ENCODE data around the gene ARHGAP26. TPM values are rescaled to one million over a fixed set of nuclear protein-coding genes. Genes with fewer than 3 reads are reported as not detected.

The ARHGAP26 gene
- total RNA-seq, 1 donor from 2014 or later, result 8.6 TPM

DNA sequence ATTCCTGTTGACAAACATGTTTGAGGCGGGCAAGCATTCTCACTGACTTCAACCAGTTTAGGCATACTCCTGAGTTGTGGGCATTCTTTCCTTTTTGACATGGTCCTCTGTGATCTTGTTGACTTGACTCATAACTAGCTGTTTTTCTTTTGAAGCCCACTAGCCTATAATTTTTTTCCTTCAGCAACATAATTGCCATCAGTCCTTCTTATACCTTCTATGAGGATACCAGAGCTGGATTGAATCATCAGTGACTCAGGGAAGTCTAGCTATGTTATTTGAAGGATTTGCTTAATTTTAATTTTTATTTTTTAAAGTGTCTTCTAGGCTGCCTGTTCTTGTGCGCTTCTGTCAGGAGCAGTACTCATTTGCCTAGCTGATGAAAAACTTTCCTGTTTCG lies 373.8 kb downstream of the ARHGAP26 start:
- Histone ChIP-seq H3K27me3 (ENCODE audit: control insufficient read depth, insufficient read depth, low read length) (no peaks in the 10 kb centered on the region), H3K36me3 (ENCODE audit: control insufficient read depth, insufficient read depth, low read length) (no peaks in the 10 kb centered on the region), H3K4me3 (ENCODE audit: low read depth, low read length) (no peak overlapping the region)
- TF ChIP-seq, protein P1, sequence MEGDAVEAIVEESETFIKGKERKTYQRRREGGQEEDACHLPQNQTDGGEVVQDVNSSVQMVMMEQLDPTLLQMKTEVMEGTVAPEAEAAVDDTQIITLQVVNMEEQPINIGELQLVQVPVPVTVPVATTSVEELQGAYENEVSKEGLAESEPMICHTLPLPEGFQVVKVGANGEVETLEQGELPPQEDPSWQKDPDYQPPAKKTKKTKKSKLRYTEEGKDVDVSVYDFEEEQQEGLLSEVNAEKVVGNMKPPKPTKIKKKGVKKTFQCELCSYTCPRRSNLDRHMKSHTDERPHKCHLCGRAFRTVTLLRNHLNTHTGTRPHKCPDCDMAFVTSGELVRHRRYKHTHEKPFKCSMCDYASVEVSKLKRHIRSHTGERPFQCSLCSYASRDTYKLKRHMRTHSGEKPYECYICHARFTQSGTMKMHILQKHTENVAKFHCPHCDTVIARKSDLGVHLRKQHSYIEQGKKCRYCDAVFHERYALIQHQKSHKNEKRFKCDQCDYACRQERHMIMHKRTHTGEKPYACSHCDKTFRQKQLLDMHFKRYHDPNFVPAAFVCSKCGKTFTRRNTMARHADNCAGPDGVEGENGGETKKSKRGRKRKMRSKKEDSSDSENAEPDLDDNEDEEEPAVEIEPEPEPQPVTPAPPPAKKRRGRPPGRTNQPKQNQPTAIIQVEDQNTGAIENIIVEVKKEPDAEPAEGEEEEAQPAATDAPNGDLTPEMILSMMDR (IDR thresholded peaks at IDR 0.05; ENCODE audit: insufficient read depth, low read length, poor library complexity, severe bottlenecking), result no peak
- no peak for DNase-seq (ENCODE audit: low read depth)

- no peak overlapping the region for H3K4me3 ChIP-seq (ENCODE audit: low read depth, low read length)
- TF ChIP-seq, protein P1 (IDR thresholded peaks at IDR 0.05; ENCODE audit: insufficient read depth, low read length, poor library complexity, severe bottlenecking), result no peak
- H3K36me3 ChIP-seq (ENCODE audit: control insufficient read depth, insufficient read depth, low read length), result no peaks in the 10 kb centered on the region
- no peak for DNase-seq (ENCODE audit: low read depth)
- H3K27me3 ChIP-seq (ENCODE audit: control insufficient read depth, insufficient read depth, low read length), result no peaks in the 10 kb centered on the region
Measured at GRCh38 chr5:143145243-143146160, 375.3 kb downstream of the ARHGAP26 start.

DNA sequence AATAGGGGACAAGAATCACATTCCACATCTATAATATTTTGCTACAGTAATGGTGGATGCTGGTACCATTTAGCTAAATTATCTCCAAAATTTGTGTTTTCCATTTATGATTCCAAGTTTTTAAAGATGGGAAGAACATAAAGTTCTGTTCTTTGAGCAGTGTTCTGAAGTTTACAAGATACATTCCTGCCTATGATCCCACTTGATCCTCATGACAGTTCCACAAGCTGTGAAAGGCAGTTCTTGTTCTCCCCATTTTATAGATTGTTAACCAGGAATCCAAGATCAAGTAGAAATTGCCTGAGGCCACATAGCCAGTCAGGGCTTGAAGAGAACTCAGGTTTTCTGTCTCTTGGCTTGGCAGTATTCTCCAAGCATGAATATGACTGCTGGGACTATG lies 376.0 kb downstream of the ARHGAP26 start:
- DNase-seq (ENCODE audit: low read depth), result no peak
- Histone ChIP-seq H3K27me3 (ENCODE audit: control insufficient read depth, insufficient read depth, low read length) (no peaks in the 10 kb centered on the region), H3K4me3 (ENCODE audit: low read depth, low read length) (no peak overlapping the region), H3K36me3 (ENCODE audit: control insufficient read depth, insufficient read depth, low read length) (no peaks in the 10 kb centered on the region)
- TF ChIP-seq, protein P1 (IDR thresholded peaks at IDR 0.05; ENCODE audit: insufficient read depth, low read length, poor library complexity, severe bottlenecking), result no peak

DNA sequence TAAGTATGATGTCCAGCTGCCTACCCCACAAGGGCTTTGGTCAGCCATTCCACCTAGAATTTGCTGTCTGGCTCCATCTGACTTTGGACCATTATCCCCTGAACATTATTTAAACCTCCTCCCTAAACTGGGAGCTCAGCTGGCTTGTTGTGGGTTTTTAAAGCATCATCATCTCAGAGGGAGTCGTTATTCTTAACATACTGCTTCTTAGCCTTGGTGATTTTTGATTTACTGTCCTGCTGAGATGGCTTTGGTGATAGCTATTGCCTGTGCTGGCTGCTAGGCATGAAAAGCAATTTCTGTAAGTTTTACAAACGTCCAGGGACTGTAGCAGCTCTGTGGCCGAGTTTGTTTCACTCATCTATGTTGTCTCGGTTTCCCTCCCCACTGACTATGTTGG lies 377.2 kb downstream of the ARHGAP26 start:
- H3K4me3 ChIP-seq (ENCODE audit: low read depth, low read length), result no peak overlapping the region
- no peak for DNase-seq (ENCODE audit: low read depth)
- TF ChIP-seq, protein P1 (IDR thresholded peaks at IDR 0.05; ENCODE audit: insufficient read depth, low read length, poor library complexity, severe bottlenecking), result no peak

DNA sequence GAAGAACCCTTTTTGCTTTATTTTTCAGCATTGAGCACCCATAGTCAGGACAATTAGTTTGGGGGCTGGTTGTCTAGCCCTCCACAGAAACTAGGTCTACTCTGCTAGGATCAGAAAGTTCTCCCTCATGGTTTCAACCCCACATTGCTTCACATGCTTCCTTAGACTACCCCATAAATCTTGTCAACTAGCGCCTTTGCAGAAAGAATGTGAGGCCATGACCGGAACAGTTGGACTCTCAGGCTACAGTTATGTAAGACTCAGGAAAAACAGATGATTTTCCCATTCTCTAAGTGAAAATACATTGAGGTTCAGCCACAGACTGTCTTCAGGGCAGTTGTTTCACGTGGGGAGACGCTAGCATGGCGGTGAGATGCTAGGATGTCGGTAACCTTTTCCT lies 377.7 kb downstream of the ARHGAP26 start:
- TF ChIP-seq, protein P1 (IDR thresholded peaks at IDR 0.05; ENCODE audit: insufficient read depth, low read length, poor library complexity, severe bottlenecking), result no peak
- Histone ChIP-seq H3K36me3 (ENCODE audit: control insufficient read depth, insufficient read depth, low read length) (no peaks in the 10 kb centered on the region), H3K27me3 (ENCODE audit: control insufficient read depth, insufficient read depth, low read length) (no peaks in the 10 kb centered on the region), H3K4me3 (ENCODE audit: low read depth, low read length) (no peak overlapping the region)
- no peak for DNase-seq (ENCODE audit: low read depth)

More for the DNA sequence above, 377.2 kb downstream of the ARHGAP26 start:
- Histone ChIP-seq H3K27me3 (ENCODE audit: control insufficient read depth, insufficient read depth, low read length) (no peaks in the 10 kb centered on the region), H3K36me3 (ENCODE audit: control insufficient read depth, insufficient read depth, low read length) (no peaks in the 10 kb centered on the region)
